K562 (cell line): ENCODE measurements around the gene ZNF791. TPM values are rescaled to one million over a fixed set of nuclear protein-coding genes. Genes with fewer than 3 reads are reported as not detected.
A peak's percentile ranks its signal among the peaks of the same experiment; 100 is the strongest.

Source experiments
- ATF7 ChIP-seq: fragments of 450-650 bp; IDR thresholded peaks from 2 replicates; pipeline ENCODE4 v1.7.1; 2014; ENCODE audit warnings: mild to moderate bottlenecking, moderate library complexity
- CCNT2 ChIP-seq: IDR thresholded peaks from 2 replicates; pipeline ENCODE4 v1.6.1; 2011; ENCODE audit warnings: borderline replicate concordance, low read depth, mild to moderate bottlenecking, moderate library complexity, mixed read lengths, low read length; ENCODE audit not compliant: insufficient read length; ENCODE audit errors: extremely low read depth
- ESRRA ChIP-seq: fragments of 450-650 bp; IDR thresholded peaks from 2 replicates; pipeline ENCODE4 v1.6.1; 2014; ENCODE audit warnings: low read depth, mild to moderate bottlenecking, moderate library complexity, borderline replicate concordance
- HIVEP1 ChIP-seq: fragments of 250-450 bp; sonication (Bioruptor Pico); IDR thresholded peaks from 2 replicates; pipeline ENCODE4 v1.4.0; 2020; ENCODE audit warnings: mild to moderate bottlenecking
- ILK ChIP-seq: fragments of 450-650 bp; IDR thresholded peaks from 2 replicates; pipeline ENCODE4 v1.6.1; 2016; ENCODE audit warnings: missing genetic modification characterization, low read depth, mild to moderate bottlenecking, missing compliant biosample characterization, moderate library complexity, borderline replicate concordance
- JUN ChIP-seq, 2 experiments: sonication (generic) in 1 of 2; formaldehyde crosslinking in 1 of 2; IDR thresholded peaks; 2 replicates each; pipeline versions ENCODE4 v1.6.1 to v1.8.0; 2012 to 2022; ENCODE audit warnings: borderline replicate concordance in 2 of 2, mild to moderate bottlenecking in 2 of 2, improper control_type of control experiment in 1 of 2, low read depth in 1 of 2, low read length in 1 of 2, missing genetic modification reagents in 1 of 2
- MTA2 ChIP-seq: fragments of 450-650 bp; IDR thresholded peaks from 2 replicates; pipeline ENCODE4 v1.6.1; 2016; ENCODE audit warnings: low read depth
- NFE2L1 ChIP-seq: fragments of 450-650 bp; IDR thresholded peaks from 2 replicates; pipeline ENCODE4 v1.6.1; 2016; ENCODE audit warnings: missing genetic modification characterization, low read depth, mild to moderate bottlenecking, missing compliant biosample characterization, moderate library complexity, borderline replicate concordance
- SAFB ChIP-seq: fragments of 200-400 bp; formaldehyde crosslinking; IDR thresholded peaks from 2 replicates; pipeline ENCODE4 v1.6.1; 2017; ENCODE audit warnings: low read depth, low read length, borderline replicate concordance
- SRSF1 ChIP-seq: fragments of 200-400 bp; formaldehyde crosslinking; IDR thresholded peaks from 2 replicates; pipeline ENCODE4 v1.6.1; 2017; ENCODE audit warnings: mild to moderate bottlenecking, low read depth, low read length, moderate library complexity
- ZC3H4 ChIP-seq: sonication (generic); formaldehyde crosslinking; IDR thresholded peaks from 2 replicates; pipeline ENCODE4 v1.9.0; 2021; ENCODE audit warnings: missing genetic modification reagents, borderline replicate concordance
- ZEB2 ChIP-seq: fragments of 450-650 bp; IDR thresholded peaks from 2 replicates; pipeline ENCODE4 v1.6.1; 2016
- ZNF146 ChIP-seq: IDR thresholded peaks from one replicate; pipeline ENCODE4 v1.6.1; 2018; ENCODE audit warnings: missing compliant biosample characterization; ENCODE audit not compliant: unreplicated experiment
- ZNF174 ChIP-seq: fragments of 250-450 bp; sonication (Bioruptor Pico); IDR thresholded peaks from 2 replicates; pipeline ENCODE4 v1.4.0; 2020; ENCODE audit warnings: mild to moderate bottlenecking
- polyA plus RNA-seq, 8 experiments: library from polyadenylated mRNA; depleted of rRNA in 4 of 8; stranded (reverse) in 5 of 8; unstranded in 3 of 8; fragments of >200 nt; fragmentation: Nextera tagmentation in 2 of 8; fragmentation: Illumina TruSeq in 1 of 8; extraction: Ambion mirVana in 2 of 8; extraction: Trizol in 1 of 8; gene quantifications; 2 replicates each; pipeline versions ENCODE4 v1.2.1 to v1.2.3, GENCODE V29; 2011 to 2014; ENCODE audit warnings: inconsistent platforms in 1 of 8, missing spikeins in 1 of 8
- total RNA-seq, 7 experiments: library from RNA; depleted of rRNA in 6 of 7; stranded (reverse); fragments of >200 nt in 6 of 7; fragmentation: Illumina TruSeq in 2 of 7; extraction: Trizol in 2 of 7; gene quantifications; 2 replicates each; pipeline versions ENCODE4 v1.2.1 to v1.2.3, GENCODE V29; 2011 to 2021; ENCODE audit warnings: low replicate concordance in 1 of 7
- TF ChIP-seq, protein P1 (sequence below): fragments of 450-650 bp; IDR thresholded peaks from 2 replicates; pipeline ENCODE4 v1.6.1; 2018; ENCODE audit not compliant: partially characterized antibody
- TF ChIP-seq, protein P2 (sequence below): sonication (generic); formaldehyde crosslinking; IDR thresholded peaks from 2 replicates; pipeline ENCODE4 v1.4.0; 2020; ENCODE audit warnings: mild to moderate bottlenecking, missing genetic modification reagents
- TF ChIP-seq, protein P3 (sequence below): fragments of 250-450 bp; sonication (Bioruptor Pico); IDR thresholded peaks from 2 replicates; pipeline ENCODE4 v1.4.0; 2020
- TF ChIP-seq, protein P4 (sequence below): conservative IDR thresholded peaks from 2 replicates; pipeline ENCODE4 v1.6.1; 2011; ENCODE audit warnings: low read depth, mild to moderate bottlenecking, low read length; ENCODE audit not compliant: control insufficient read depth

ZNF791 gene
- total and polyA plus RNA-seq, 9 of the 15 experiments (the other 6 are each of a cell fraction or from before 2014, with no cell fraction given) = 7.8 to 22.7 (median 13.1) TPM

DNA sequence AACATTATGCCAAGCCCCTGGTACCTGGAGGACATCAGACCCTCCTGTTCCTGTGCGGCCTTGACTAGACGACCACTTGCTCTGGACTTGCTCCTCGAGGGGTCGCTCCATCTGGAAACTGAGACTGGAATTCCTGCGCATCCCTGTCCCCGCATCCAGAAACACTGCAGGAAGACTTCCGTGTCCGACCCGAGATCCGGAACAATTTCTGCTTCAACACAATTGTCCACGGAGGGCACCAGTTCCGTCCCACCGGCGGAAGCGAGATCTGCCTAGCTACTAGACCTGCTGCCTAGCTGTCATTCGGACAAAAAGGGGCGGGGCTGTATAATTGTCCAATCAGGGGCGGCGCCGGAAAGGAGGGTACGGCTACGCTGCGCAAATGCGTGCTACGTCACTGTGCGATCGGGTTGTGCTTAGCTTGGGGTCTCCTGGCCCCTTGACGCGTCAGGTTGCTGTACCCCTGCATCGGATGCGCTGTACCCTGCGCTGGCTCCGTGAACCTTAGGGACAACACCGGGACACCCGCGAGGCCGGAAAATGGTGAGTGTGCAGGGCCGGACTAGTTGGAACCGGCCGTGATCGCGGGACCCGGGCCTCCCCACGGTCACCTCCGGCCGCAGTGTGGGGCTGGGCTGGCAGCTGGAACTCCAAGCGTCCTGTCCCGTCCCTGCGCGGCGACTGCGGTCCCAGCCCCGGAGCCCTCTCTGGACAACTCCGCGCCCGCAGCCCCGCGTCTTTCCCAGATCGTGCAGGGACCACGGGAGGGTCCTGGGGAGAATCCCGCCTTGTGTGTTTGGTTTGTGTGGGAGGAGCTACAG lies at the start of gene ZNF791, which contains the start of gene ZNF490 (continued):
- TF ChIP-seq, protein P1, sequence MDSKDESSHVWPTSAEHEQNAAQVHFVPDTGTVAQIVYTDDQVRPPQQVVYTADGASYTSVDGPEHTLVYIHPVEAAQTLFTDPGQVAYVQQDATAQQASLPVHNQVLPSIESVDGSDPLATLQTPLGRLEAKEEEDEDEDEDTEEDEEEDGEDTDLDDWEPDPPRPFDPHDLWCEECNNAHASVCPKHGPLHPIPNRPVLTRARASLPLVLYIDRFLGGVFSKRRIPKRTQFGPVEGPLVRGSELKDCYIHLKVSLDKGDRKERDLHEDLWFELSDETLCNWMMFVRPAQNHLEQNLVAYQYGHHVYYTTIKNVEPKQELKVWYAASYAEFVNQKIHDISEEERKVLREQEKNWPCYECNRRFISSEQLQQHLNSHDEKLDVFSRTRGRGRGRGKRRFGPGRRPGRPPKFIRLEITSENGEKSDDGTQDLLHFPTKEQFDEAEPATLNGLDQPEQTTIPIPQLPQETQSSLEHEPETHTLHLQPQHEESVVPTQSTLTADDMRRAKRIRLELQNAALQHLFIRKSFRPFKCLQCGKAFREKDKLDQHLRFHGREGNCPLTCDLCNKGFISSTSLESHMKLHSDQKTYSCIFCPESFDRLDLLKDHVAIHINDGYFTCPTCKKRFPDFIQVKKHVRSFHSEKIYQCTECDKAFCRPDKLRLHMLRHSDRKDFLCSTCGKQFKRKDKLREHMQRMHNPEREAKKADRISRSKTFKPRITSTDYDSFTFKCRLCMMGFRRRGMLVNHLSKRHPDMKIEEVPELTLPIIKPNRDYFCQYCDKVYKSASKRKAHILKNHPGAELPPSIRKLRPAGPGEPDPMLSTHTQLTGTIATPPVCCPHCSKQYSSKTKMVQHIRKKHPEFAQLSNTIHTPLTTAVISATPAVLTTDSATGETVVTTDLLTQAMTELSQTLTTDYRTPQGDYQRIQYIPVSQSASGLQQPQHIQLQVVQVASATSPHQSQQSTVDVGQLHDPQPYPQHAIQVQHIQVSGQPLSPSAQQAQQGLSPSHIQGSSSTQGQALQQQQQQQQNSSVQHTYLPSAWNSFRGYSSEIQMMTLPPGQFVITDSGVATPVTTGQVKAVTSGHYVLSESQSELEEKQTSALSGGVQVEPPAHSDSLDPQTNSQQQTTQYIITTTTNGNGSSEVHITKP = peak; percentile 81
- TF ChIP-seq, protein P2, sequence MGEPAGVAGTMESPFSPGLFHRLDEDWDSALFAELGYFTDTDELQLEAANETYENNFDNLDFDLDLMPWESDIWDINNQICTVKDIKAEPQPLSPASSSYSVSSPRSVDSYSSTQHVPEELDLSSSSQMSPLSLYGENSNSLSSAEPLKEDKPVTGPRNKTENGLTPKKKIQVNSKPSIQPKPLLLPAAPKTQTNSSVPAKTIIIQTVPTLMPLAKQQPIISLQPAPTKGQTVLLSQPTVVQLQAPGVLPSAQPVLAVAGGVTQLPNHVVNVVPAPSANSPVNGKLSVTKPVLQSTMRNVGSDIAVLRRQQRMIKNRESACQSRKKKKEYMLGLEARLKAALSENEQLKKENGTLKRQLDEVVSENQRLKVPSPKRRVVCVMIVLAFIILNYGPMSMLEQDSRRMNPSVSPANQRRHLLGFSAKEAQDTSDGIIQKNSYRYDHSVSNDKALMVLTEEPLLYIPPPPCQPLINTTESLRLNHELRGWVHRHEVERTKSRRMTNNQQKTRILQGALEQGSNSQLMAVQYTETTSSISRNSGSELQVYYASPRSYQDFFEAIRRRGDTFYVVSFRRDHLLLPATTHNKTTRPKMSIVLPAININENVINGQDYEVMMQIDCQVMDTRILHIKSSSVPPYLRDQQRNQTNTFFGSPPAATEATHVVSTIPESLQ (CRISPR knock-in tag) = 0 out of 2 replicates have a peak, but pooled peaks have one; percentile 45
- TF ChIP-seq, protein P3, sequence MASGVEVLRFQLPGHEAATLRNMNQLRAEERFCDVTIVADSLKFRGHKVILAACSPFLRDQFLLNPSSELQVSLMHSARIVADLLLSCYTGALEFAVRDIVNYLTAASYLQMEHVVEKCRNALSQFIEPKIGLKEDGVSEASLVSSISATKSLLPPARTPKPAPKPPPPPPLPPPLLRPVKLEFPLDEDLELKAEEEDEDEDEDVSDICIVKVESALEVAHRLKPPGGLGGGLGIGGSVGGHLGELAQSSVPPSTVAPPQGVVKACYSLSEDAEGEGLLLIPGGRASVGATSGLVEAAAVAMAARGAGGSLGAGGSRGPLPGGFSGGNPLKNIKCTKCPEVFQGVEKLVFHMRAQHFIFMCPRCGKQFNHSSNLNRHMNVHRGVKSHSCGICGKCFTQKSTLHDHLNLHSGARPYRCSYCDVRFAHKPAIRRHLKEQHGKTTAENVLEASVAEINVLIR (CRISPR knock-in tag) = peak; percentile 79
- TF ChIP-seq ESRRA (peak; percentile 83), ATF7 (peak; percentile 92), HIVEP1 (CRISPR knock-in tag) (no peak), NFE2L1 (tag) (no peak), ZEB2 (peak; percentile 97), SRSF1 (no peak), SAFB (0 out of 2 replicates have a peak, but pooled peaks have one; percentile 22), ZNF146 (CRISPR knock-in tag) (no peak), ZC3H4 (CRISPR knock-in tag) (no peak), MTA2 (no peak), JUN (IDR thresholded peaks at IDR 0.05; ENCODE audit: borderline replicate concordance, low read depth, low read length) (peak; percentile 44; the same call in 1 of the 2 replicates), JUN (CRISPR knock-in tag; IDR thresholded peaks at IDR 0.05; ENCODE audit: borderline replicate concordance) (no peak), ILK (no peak), CCNT2 (no peak), ZNF174 (CRISPR knock-in tag) (no peak)
- TF ChIP-seq, protein P4, sequence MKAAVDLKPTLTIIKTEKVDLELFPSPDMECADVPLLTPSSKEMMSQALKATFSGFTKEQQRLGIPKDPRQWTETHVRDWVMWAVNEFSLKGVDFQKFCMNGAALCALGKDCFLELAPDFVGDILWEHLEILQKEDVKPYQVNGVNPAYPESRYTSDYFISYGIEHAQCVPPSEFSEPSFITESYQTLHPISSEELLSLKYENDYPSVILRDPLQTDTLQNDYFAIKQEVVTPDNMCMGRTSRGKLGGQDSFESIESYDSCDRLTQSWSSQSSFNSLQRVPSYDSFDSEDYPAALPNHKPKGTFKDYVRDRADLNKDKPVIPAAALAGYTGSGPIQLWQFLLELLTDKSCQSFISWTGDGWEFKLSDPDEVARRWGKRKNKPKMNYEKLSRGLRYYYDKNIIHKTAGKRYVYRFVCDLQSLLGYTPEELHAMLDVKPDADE = peak; percentile 18; the same call in 1 of the 2 replicates
